ENCODE results near the gene HECTD2.
"Not testable (repeated sequence)": the region's sequence is repeated elsewhere in the genome, so short reads cannot be mapped to it uniquely, and the experiment has no call there.

The HECTD2 gene

DNA sequence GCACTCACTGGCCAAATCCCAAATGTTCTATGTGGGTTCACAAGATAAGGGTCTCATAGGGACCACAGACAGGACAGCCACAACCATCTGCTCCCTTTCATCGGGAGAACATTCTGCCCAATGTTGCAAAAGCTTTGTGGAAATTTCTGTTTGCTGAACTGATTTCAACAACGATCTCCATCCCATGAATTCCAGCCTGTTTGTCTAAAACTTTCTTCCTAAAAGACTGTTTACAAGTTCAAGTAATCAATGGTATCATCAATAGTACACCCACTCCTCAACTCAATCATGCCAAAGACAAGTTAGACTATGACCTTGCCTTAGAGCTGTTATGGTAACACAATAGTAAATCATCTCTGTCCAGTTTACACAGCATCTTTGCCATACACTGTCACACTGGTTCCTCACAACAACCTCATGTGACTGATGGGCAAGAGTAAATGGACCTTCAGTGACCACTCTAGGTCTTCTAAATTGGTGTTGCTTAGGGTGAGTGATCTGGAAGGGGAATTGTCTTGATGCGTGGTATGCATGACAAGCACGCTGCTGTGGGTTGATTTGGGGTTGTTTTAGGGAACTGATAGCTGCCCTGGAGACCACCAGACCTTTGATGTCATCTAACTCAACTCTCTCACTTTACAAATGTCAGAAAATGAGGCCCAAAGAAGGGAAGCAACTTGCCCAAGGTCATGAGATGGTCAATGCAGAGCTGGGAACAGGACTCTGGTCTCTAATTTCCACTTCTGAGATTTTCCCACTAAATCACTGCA, 127.7 kb downstream of the HECTD2 start:
- DNase-seq (ENCODE audit: low spot score): no peak

DNA sequence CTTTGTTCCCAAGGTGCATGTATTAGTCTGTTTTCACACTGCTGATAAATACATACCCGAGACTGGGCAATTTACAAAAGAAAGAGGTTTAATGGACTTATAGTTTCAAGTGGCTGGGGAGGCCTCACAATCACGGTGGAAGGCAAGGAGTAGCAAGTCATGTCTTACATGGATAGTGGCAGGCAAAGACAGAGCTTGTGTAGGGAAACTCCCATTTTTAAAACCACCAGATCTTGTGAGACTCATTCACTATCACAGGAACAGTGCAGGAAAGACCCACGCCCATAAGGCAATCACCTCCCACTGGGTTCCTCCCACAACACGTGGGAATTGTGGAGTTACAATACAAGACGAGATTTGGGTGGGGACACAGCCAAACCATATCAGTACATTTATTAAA, 129.8 kb downstream of the HECTD2 start:
- no peak for DNase-seq (ENCODE audit: low spot score)

DNA sequence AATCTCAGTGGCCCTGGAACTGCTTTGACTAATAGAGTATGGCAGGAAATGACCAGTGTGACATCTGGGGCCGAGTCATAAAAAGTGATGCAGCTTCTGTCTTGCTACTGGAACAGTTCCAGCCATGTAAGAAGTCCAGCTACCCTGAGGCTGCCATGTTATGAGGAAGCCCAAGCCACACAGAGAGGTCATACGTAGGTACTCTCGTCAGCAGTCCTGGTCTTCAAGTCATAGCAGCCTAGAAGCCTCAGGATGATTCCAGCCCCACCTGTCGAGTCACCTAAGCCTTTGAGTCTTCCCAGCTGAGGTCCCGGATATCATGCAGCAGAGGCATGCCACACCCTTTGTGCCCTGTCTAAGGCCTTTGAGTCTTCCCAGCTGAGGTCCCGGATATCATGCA, 130.6 kb downstream of the HECTD2 start:
- no peak for DNase-seq (ENCODE audit: low spot score)

DNA sequence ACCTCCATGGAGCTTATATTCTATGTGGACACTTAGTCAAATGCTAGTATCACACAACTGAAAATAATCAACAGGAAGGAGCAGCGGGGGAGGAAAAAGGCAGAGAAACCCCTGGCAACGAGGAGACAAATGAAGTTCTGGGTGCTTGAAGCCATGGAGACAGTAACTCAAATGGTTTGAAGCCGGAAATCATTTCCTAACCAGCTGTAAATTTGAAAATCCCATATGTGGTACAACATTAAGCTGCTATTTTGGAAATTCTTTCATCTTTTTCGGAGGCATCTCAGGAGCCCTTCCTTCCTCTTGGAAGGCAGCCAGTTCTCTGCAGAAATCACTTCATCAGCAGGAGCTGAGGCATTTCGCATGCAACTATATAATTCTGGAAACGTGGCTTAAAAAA, 131.3 kb downstream of the HECTD2 start:
- peak; percentile 6 for DNase-seq (ENCODE audit: low spot score)

DNA sequence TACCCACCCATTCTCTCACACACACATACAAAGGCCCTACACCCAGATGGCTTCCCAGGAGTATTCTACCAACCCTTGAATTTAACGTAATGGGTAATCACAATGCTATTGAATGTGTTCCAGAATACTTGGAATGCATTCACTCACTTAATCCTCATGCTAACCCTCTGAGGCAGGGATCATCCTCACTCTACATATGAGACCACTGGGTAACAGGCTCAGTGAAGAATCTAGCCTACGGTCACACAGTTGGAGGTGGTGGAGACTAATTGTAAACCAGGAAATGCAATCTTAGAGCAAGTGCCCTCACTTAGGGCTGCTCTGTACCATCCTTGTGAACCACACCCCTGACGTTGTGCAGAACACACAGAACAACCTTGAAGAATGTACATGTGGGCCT, 135.2 kb downstream of the HECTD2 start:
- DNase-seq (ENCODE audit: low spot score): no peak

DNA sequence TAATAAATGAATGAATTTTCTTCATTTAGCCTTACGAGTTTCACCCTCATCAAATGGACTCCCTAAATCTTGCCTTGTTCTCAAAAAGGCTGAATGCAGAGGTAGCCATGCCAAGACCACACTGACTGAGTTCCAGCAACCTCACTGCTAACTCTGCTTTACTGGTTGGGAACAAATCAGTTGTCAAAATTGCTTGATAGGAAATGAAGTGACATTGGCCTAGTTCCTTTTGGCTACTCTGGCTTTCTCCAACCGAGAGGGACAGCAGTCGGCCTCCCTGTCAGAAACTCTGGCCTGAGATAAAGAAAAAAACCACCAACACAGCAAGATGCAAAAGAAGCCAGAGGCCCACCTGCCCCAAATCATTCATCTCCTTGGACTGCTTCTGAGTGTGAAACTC, 135.7 kb downstream of the HECTD2 start:
- DNase-seq (ENCODE audit: low spot score): no peak

DNA sequence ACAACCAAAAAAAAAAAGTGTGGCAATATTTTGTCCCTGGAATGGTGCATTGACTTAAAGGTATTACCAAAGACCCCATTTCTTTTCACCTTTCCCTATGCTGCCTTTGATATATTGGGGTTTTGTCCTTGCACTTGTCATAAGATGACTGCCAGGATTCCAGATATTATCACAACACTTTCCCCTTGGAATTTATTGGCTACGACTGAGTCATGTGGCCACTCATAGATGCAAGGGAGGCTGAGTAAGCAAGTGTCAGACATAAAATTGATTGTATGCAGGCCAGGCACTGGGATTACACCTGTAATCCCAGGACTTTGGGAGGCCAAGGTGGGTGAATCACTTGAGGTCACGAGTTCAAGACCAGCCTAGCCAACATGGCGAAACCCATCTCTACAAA, 139.1 kb downstream of the HECTD2 start:
- no peak for DNase-seq (ENCODE audit: low spot score)

DNA sequence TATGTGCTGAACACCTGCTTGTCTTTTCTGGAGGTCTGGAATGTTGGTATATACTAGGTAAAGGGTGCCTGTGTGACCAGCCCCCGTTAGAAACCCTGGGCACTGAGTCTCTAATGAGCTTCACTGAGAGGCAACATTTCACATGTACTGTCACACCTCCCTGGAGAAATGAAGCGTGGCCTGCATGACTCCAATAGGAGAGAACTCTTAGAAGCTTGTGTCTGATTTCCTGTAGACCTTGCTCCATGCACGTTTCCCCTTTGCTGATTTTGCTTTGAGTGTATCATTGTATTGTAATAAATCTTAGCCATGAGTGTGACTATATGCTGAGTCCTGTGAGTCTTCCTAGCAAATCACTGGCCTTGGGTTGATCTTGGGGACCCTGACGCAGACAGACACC, 139.9 kb downstream of the HECTD2 start:
- no peak for DNase-seq (ENCODE audit: low spot score)

DNA sequence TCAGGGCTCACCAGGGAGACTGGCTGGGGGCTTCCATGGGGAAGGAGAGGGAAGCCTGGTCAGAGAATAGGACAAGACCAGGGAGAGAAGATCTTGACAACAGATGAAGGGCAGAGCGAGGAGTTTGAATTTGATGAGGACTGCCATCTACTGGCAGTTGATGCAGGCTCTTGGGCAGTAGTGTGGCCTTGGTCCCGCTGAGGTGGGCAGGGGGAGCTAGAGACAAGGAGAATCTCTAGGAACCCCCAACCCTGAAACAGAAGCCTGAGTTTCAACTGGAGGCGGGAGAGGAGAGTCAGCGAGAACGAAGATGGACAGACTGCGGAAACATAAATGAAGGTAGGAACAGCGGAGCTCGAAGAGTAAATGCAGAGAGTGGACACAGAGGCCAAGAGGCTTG, 141.7 kb downstream of the HECTD2 start:
- DNase-seq (ENCODE audit: low spot score): peak; percentile 78

DNA sequence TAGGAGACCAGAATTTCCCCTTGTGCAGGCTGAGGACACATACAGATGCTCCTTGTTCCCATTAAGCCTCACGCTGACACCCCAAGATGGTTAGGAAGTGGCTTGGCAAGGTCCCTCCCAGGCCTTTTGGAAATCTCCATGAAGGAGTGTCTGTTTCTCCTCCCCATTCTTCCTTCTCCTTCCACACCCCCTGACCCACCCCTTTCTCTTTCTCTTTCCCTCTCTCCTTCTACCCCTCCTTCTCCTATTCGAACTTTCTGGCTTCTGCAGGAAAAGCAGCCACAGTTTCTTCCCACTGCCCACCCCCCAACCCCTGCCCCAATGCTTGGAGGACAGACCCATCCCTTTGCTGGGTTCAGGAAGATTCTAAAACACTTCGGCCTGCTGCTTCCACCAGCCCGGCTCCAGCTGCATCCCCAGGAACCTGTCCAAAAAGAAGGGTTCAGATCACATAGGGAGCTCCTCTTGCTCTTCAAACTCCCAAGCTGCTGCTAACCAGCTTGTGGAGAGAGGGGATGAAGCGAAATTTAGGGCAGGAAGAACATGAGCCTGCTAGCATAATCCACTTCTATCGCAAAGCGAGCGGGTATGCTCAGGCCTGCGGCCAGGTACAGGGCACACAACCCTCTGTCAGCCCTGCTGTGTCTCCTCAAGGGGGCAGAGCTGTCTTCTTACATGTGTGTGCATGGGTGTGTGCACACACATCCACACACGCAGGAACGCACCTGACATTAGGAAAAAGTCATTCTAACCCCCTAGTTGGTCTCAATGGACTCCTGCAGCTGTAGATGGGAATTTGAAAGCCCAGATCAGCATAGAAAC, 142.3 kb downstream of the HECTD2 start:
- DNase-seq (ENCODE audit: low spot score): no peak

DNA sequence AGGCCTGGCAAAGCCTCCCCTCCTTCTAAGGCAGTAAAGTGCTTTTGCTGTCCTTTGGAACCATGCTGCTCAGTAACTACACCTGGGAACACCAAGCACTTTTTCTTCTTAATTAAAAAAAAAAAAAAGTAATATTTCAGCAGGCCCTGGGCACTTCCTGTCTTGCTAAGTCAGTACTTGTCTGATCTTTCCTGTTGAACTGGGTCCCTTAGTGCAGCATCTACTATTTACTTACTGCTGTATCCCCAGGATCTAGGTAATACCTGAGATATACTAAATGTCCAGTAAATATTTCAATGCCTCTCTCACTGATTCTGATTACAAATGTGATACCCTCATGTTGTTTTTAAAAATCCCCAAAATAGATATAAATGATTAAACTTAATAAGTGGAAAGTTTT, 145.3 kb downstream of the HECTD2 start:
- DNase-seq (ENCODE audit: low spot score): no peak

DNA sequence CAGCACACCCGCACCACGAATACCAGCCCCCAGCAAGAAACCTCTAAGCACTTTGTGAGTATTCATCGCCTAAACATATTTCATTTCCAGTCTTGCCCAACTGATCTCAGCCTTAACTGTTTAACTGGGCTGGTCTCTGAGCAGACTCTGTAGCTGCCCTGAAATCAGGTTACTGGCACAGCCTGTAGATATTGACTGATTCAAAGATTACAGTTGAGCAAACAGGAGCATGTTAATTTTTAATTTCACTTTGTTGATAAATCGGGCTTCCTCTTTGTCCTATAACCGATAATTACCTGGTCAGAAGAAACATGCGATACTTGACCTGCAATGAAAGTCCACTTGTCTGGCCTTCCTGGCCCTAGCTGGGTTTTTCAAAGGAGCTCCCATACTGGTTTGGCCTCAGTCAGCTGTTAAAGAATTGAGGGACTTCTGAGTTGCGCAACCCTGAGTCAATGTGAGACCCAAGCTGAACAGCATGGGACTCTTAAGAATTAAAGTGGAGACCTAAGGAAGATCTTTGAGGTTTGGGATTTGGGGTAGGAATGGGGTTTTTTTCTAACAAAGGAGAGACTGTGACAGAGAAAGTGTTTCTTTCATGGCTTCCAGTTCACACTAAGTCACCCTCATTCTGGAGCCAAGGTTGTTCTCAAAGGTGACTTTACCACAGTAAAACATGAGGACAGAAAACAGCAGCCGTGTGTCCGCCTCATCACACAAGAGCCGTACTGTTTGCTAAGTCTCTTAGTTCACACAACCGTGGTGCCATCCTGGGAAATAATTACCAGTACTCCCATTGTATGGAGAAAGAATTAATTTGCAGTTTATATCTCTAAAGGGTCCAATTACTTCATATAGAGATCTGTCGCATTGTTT, 146.8 kb downstream of the HECTD2 start:
- DNase-seq (ENCODE audit: low spot score): no peak

DNA sequence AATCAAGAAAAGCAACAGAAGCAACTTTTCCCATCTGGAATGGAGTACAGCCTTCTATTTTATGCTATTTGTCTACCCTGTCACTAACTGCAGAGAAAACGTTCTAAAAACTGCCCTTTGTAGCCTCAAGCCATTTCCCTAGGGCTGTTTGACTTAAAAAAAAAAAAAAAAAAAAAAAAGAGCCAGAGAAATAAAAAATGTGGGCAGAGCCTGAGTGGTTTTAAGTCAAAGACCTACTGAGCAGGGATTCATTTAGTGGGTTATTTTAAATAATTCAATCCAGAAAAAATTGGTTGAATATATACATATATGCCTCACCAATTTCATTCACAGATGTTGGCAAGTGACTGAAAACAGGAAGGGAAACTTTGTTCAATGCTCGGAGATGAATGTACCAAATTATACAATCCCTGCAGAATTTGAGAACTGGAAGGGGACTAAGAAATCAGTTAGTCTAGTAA, 147.5 kb downstream of the HECTD2 start:
- no peak for DNase-seq (ENCODE audit: low spot score)

DNA sequence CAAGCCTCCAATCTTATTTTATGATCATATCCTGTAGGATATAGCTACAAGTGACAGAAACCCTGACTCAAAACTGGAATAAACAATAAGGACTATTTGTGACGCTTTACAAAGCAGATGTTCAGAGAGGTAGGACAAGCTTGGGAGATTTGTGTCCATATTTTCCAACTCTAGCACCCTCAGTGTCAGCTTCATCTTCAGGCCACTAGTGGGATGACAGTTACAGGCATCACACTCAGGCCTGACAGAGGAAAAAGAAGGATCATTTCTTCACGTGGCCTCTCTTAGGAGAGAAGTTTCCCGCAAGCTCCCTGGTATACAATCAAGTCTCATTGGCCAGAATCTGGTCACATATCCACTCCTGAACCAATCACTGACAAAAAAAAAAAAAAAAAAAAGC, 148.3 kb downstream of the HECTD2 start:
- DNase-seq (ENCODE audit: low spot score): no peak

DNA sequence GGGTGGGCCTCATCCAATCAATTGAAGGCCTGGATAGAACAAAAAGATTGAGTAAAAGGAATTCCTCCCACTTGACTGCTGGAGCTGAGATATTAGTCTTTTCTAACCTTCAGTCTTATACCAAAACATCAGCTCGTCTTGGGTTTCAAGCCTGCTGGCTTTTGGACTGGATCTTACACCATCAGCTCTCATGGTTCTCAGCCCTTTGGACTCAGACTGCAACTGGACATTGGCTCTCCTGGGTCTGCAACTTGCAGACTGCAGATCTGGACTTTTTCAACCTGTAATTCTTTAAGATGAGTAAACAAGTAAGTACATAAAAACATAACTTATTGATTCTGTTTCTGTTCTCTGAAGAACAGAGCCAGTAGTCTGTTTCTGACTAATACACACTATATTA, 149.0 kb downstream of the HECTD2 start:
- no peak for DNase-seq (ENCODE audit: low spot score)

DNA sequence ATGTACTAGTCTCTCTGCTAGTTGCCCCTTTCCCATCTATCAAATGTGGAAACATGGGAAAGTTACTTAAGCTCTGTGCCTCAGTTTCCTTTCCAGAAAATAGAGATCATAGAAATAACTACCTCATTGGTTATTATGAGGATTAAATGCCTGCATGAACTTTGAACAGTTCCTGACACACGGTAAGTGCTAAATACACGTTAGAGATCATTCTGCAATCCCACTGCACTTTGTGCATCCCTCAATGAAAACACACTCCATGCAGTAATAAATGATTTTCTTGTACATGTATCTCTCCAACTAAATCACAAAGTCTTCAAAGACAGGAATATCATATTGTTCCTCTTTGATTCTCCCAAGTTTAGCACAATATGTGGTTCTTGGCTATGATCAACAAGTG, 149.6 kb downstream of the HECTD2 start:
- DNase-seq (ENCODE audit: low spot score): no peak

DNA sequence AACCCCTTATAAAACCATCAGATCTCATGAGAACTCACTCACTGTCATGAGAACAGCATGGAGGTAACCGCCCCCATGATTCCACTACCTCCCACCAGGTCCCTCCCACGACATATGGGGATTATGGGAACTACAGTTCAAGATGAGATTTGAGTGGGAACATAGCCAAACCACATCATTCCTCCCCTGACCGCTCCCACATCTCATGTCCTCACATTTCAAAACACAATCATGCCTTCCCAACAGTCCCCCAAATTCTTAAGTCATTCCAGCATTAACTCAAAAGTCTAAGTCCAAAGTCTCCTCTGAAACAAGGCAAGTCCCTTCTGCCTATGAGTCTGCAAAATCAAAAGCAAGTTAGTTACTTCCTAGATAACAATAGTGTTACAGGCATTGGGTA, 150.7 kb downstream of the HECTD2 start:
- not testable (repeated sequence) for DNase-seq (ENCODE audit: low spot score)

DNA sequence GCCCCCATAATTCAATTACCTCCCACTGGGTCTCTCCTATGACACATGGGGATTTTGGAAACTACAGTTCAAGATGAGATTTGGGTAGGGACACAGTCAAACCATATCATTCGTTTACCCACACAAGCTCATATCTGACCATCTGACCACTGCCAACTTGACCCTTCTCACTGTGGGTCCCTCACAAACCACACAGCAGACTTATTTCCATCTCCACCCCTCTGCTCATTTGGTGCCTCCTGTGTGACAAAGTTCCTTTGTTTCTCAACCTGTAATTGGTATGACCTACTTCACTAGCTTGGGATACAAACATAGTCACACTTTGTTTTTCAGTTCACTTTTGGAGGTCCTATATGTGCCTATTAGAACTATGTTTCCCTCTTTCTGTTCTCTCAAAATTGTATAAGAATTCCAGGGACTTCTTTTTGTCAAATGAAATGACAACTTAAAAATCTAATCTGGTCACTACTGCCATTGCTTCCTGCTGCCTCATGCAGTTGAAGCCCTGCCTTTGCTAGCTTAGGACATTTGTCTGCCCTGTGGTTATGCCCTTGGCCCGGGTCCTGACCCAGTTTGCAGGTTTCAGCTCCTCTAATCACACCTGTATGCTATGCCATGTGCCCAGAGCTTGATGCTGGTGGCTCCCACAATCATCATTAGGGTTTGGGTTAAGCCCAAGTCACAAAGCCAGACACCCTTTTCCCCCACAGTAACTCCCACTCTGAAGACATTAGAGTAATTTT, 152.9 kb downstream of the HECTD2 start:
- no peak for DNase-seq (ENCODE audit: low spot score)

DNA sequence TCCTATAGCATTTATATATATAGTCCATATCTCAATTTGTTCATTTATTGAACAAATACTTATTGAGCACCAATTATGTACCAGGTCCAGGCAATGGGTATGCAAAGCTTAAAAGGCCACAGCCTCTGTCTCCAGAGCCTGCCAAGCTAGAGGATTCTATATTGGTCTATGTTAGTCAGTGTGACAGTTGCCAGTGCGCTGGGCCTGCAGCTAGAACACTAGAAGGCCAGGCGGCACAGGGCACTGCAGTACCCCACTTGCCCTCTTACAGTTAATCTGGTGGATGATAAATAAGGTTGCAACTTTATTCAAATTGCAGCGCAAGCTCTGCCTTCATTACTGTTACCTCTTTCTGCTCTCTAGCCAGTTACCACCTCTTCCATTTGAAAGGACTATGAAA, 153.9 kb downstream of the HECTD2 start:
- no peak for DNase-seq (ENCODE audit: low spot score)
